Endothelial cell of umbilical vein (primary cell): Measurements from ENCODE around the gene LRCH2. TPM values are rescaled to one million over a fixed set of nuclear protein-coding genes. Genes with fewer than 3 reads are reported as not detected.

Experiments used
- BruUV-seq: library from RNA; stranded (reverse); fragments of 400-500 nt; replicated peaks from 2 replicates; lab custom pipeline; 2021; lab: Mats Ljungman, UMichigan
- CTCF ChIA-PET: fragments of 300-600, 350-600 bp; sonication (Branson Sonifier 250); formaldehyde crosslinking; loops from one replicate; lab custom pipeline; 2021; ENCODE audit warnings: antibody characterized with exemption, inconsistent platforms; lab: Charles Lee
- POLR2A ChIA-PET: fragments of 300-600, 350-600 bp; sonication (Branson Sonifier 250); formaldehyde crosslinking; loops from one replicate; lab custom pipeline; 2021; ENCODE audit warnings: antibody characterized with exemption, inconsistent platforms; lab: Charles Lee
- DNase-seq: peaks from one replicate; pipeline ENCODE4 v3.0.0-alpha.2; 2011; ENCODE audit warnings: low read depth, low spot score
- FAIRE-seq: peaks from 2 replicates; lab custom pipeline; 2011; peaks lifted over from hg19 to GRCh38; lab: Jason Lieb, UNC
- H2AFZ ChIP-seq: 2 replicates; pipeline ENCODE4 v1.6.0; 2012; ENCODE audit warnings: low read depth, low read length, control low read depth, inconsistent platforms
- H3K27ac ChIP-seq: 2 replicates; pipeline ENCODE4 v1.5.1; 2011; ENCODE audit warnings: low read depth, mild to moderate bottlenecking, control low read depth, low read length, moderate library complexity; ENCODE audit not compliant: insufficient read depth
- H3K27me3 ChIP-seq, 2 experiments: 2 replicates each; pipeline versions ENCODE4 v1.6.0 to v1.6.1; 2011; ENCODE audit warnings: low read length in 2 of 2, mixed read lengths in 1 of 2; ENCODE audit not compliant: control insufficient read depth in 2 of 2, insufficient read depth in 2 of 2
- H3K36me3 ChIP-seq, 2 experiments: 2 replicates in 1 of 2; 3 replicates in 1 of 2; pipeline ENCODE4 v1.5.1; 2011; ENCODE audit warnings: low read length in 2 of 2, mild to moderate bottlenecking in 1 of 2, moderate library complexity in 1 of 2; ENCODE audit not compliant: control insufficient read depth in 2 of 2, insufficient read depth in 2 of 2; ENCODE audit errors: extremely low read depth in 1 of 2
- H3K4me1 ChIP-seq: 3 replicates; pipeline ENCODE4 v1.5.1; 2011; ENCODE audit warnings: mild to moderate bottlenecking, low read length; ENCODE audit not compliant: control insufficient read depth, insufficient read depth; ENCODE audit errors: extremely low read depth
- H3K4me2 ChIP-seq: 2 replicates; pipeline ENCODE4 v1.6.1; 2011; ENCODE audit warnings: low read length, control low read depth, mixed read lengths; ENCODE audit not compliant: insufficient read depth
- H3K4me3 ChIP-seq, 3 experiments: fragments of 200-600 bp in 1 of 3; sonication (generic), shearing (Covaris generic) in 1 of 3; replicated peaks in 1 of 3; 2 replicates each; pipeline ENCODE4 v1.5.1; 2011 to 2016; ENCODE audit warnings: control low read depth in 3 of 3, low read length in 3 of 3, mild to moderate bottlenecking in 2 of 3, inconsistent platforms in 1 of 3, low read depth in 1 of 3, moderate library complexity in 1 of 3; ENCODE audit not compliant: insufficient read depth in 1 of 3
- H3K79me2 ChIP-seq: 2 replicates; pipeline ENCODE4 v1.6.0; 2012; ENCODE audit warnings: low read length, inconsistent platforms; ENCODE audit not compliant: control insufficient read depth, insufficient read depth
- H3K9ac ChIP-seq: replicated peaks from 2 replicates; pipeline ENCODE3; 2011; ENCODE audit warnings: low read length, control low read depth; ENCODE audit not compliant: insufficient read depth; ENCODE audit errors: extremely low read depth
- H3K9me1 ChIP-seq: replicated peaks from 3 replicates; pipeline ENCODE4 v1.6.0; 2011; ENCODE audit warnings: mild to moderate bottlenecking, low read length; ENCODE audit not compliant: control insufficient read depth, insufficient read depth; ENCODE audit errors: extremely low read depth
- H3K9me3 ChIP-seq: replicated peaks from 2 replicates; pipeline ENCODE4 v1.5.1; 2012; ENCODE audit warnings: low read length, inconsistent platforms; ENCODE audit not compliant: control insufficient read depth, insufficient read depth
- H4K20me1 ChIP-seq: replicated peaks from 2 replicates; pipeline ENCODE3; 2011; ENCODE audit warnings: mild to moderate bottlenecking, low read length; ENCODE audit not compliant: control insufficient read depth, insufficient read depth; ENCODE audit errors: extremely low read depth
- CTCF ChIP-seq, 2 donors: IDR thresholded peaks; 1 replicate in 1 of 2; 2 replicates in 1 of 2; pipeline ENCODE4 v1.5.1; 2011; ENCODE audit warnings: low read length in 2 of 2, mild to moderate bottlenecking in 2 of 2, moderate library complexity in 2 of 2, control low read depth in 1 of 2, inconsistent platforms in 1 of 2, low read depth in 1 of 2; ENCODE audit not compliant: insufficient read depth in 1 of 2; ENCODE audit errors: extremely low read depth in 1 of 2
- EZH2 ChIP-seq: IDR thresholded peaks from 2 replicates; pipeline ENCODE4 v1.6.1; 2012; ENCODE audit warnings: borderline replicate concordance, low read depth, mild to moderate bottlenecking, moderate library complexity, low read length, inconsistent platforms; ENCODE audit not compliant: severe bottlenecking
- FOS ChIP-seq: IDR thresholded peaks from 2 replicates; pipeline ENCODE4 v1.6.1; 2011; ENCODE audit warnings: mild to moderate bottlenecking, low read length, moderate library complexity, borderline replicate concordance; ENCODE audit not compliant: insufficient read depth
- GATA2 ChIP-seq: IDR thresholded peaks from 2 replicates; pipeline ENCODE4 v1.7.0; 2011; ENCODE audit warnings: low read depth, mild to moderate bottlenecking, moderate library complexity, mixed read lengths, low read length; ENCODE audit not compliant: insufficient read length, insufficient read depth
- JUN ChIP-seq: IDR thresholded peaks from 2 replicates; pipeline ENCODE4 v1.6.1; 2011; ENCODE audit warnings: borderline replicate concordance, low read depth; ENCODE audit not compliant: insufficient read length, insufficient read depth
- MAX ChIP-seq: IDR thresholded peaks from 2 replicates; pipeline ENCODE4 v1.6.1; 2011; ENCODE audit not compliant: insufficient read depth, insufficient read length
- MYC ChIP-seq: IDR thresholded peaks from one replicate; pipeline ENCODE4 v1.6.1; 2011; ENCODE audit warnings: mild to moderate bottlenecking, low read depth, low read length
- POLR2A ChIP-seq: IDR thresholded peaks from 2 replicates; pipeline ENCODE4 v1.6.1; 2012; ENCODE audit warnings: low read depth, mild to moderate bottlenecking, control low read depth, low read length
- POLR2AphosphoS5 ChIP-seq: IDR thresholded peaks from 2 replicates; pipeline ENCODE4 v1.6.1; 2012; ENCODE audit warnings: low read depth, mild to moderate bottlenecking, control low read depth, low read length, moderate library complexity; ENCODE audit not compliant: insufficient read depth
- dilution Hi-C: fragments of 300-500 bp; cut with MboI; formaldehyde crosslinking; loops from one replicate; pipeline ENCODE4 v1.15.0; 2019; ENCODE audit warnings: low sequenced_read_pairs; ENCODE audit not compliant: extremely low pct_ligation_motif_present
- intact Hi-C: fragments of 100-400 bp; cut with micrococcal nuclease; formaldehyde crosslinking; loops from one replicate; pipeline ENCODE4 v1.10.0; 2022
- polyA plus RNA-seq, 4 experiments: library from polyadenylated mRNA; depleted of rRNA in 3 of 4; stranded (reverse) in 3 of 4; unstranded in 1 of 4; fragments of >200 nt; gene quantifications; 2 replicates each; pipeline versions ENCODE4 v1.2.1 to v1.2.3, GENCODE V29; 2011 to 2012; ENCODE audit warnings: missing spikeins in 1 of 4
- total RNA-seq: library from RNA; stranded (reverse); gene quantifications from 2 replicates; pipeline ENCODE4 v1.2.3, GENCODE V29; 2021

The LRCH2 gene
- total and polyA plus RNA-seq, 2 donors (not counting 3 experiments of a cell fraction or from before 2014, with no cell fraction given) = 1.1 to 4.6 TPM

GRCh38 chrX:115190636-115191489, 43.0 kb downstream of the LRCH2 start:
- no peak overlapping the region for H3K4me3 ChIP-seq
- H3K9me3 ChIP-seq = no peaks in the 10 kb centered on the region
- no peaks in the 10 kb centered on the region for H3K79me2 ChIP-seq
- H3K27me3 ChIP-seq = no peaks in the 10 kb centered on the region
- no peak overlapping the region for H3K27ac ChIP-seq
- H2AFZ ChIP-seq = no peak overlapping the region
- TF ChIP-seq POLR2AphosphoS5 = no peak
- no peak for TF ChIP-seq MAX
- no peak for TF ChIP-seq FOS
- no peak for TF ChIP-seq POLR2A
- no peak for TF ChIP-seq EZH2
- no peak for TF ChIP-seq CTCF (IDR thresholded peaks at IDR 0.05; ENCODE audit: extremely low read depth in 1 of 2, insufficient read depth in 1 of 2, low read depth in 1 of 2, low read length in 2 of 2)
- TF ChIP-seq GATA2 = no peak
- TF ChIP-seq JUN = no peak
- no peak for TF ChIP-seq MYC
- no peaks in the 10 kb centered on the region for H3K36me3 ChIP-seq
- no TSS peak for BruUV-seq
- H3K9ac ChIP-seq = no peak overlapping the region
- ChIA-PET POLR2A (no interaction called here), CTCF (no interaction called here)
- dilution Hi-C loops = no loop called here
- no peaks in the 10 kb centered on the region for H3K4me1 ChIP-seq
- no peaks in the 10 kb centered on the region for H3K9me1 ChIP-seq
- no peaks in the 10 kb centered on the region for H4K20me1 ChIP-seq
- FAIRE-seq (no peak), DNase-seq (no peak)
- intact Hi-C loops = no loop called here
- no peak overlapping the region for H3K4me2 ChIP-seq
